ENCODE measurements around the gene PDE8B.

PDE8B gene

GRCh38 chr5:77294185-77294584 lies 83.7 kb downstream of the PDE8B start:
- no peak for DNase-seq (ENCODE audit: low spot score)
- TF ChIP-seq CTCF (IDR thresholded peaks at IDR 0.05; ENCODE audit: extremely low read depth, missing control alignments) = no peak

GRCh38 chr5:77295863-77296378 lies 85.4 kb downstream of the PDE8B start:
- DNase-seq (ENCODE audit: low spot score) = no peak
- no peak for TF ChIP-seq CTCF (IDR thresholded peaks at IDR 0.05; ENCODE audit: extremely low read depth, missing control alignments)

- no peak for DNase-seq (ENCODE audit: low spot score)
- no peak for TF ChIP-seq CTCF (IDR thresholded peaks at IDR 0.05; ENCODE audit: extremely low read depth, missing control alignments)
These were observed 87.7 kb downstream of the PDE8B start for GRCh38 chr5:77298146-77298545.

- no peak for TF ChIP-seq CTCF (IDR thresholded peaks at IDR 0.05; ENCODE audit: extremely low read depth, missing control alignments)
- no peak for DNase-seq (ENCODE audit: low spot score)
These were observed 90.0 kb downstream of the PDE8B start for GRCh38 chr5:77300451-77300850.

GRCh38 chr5:77301447-77301883 lies 91.0 kb downstream of the PDE8B start:
- no peak for TF ChIP-seq CTCF (IDR thresholded peaks at IDR 0.05; ENCODE audit: extremely low read depth, missing control alignments)
- no peak for DNase-seq (ENCODE audit: low spot score)

- no peak for TF ChIP-seq CTCF (IDR thresholded peaks at IDR 0.05; ENCODE audit: extremely low read depth, missing control alignments)
- DNase-seq (ENCODE audit: low spot score) = no peak
These were observed 91.8 kb downstream of the PDE8B start for GRCh38 chr5:77302247-77302646.

- no peak for TF ChIP-seq CTCF (IDR thresholded peaks at IDR 0.05; ENCODE audit: extremely low read depth, missing control alignments)
- DNase-seq (ENCODE audit: low spot score) = no peak
These were observed 92.2 kb downstream of the PDE8B start for GRCh38 chr5:77302653-77303052.
